Neural progenitor cell (in vitro differentiated cells): Measurements from ENCODE around the gene DDX25. TPM values are rescaled to one million over a fixed set of nuclear protein-coding genes. Genes with fewer than 3 reads are reported as not detected.

Source experiments
- DNase-seq: peaks from one replicate; pipeline ENCODE4 v3.0.0-alpha.2; 2016; ENCODE audit warnings: low spot score
- H2AFZ ChIP-seq: fragments of 200-600 bp; sonication (generic); replicated peaks from 2 replicates; pipeline ENCODE4 v1.6.1; 2016; ENCODE audit warnings: antibody characterized with exemption
- H3F3A ChIP-seq: fragments of 200-600 bp; sonication (generic); 2 replicates; pipeline ENCODE4 v1.6.1; 2016; ENCODE audit warnings: antibody characterized with exemption, low read depth
- H3K27ac ChIP-seq: fragments of 200-600 bp; sonication (generic); 2 replicates; pipeline ENCODE4 v1.5.1; 2016; ENCODE audit warnings: mild to moderate bottlenecking
- H3K27me3 ChIP-seq: fragments of 200-600 bp; sonication (generic); 2 replicates; pipeline ENCODE4 v1.6.1; 2016; ENCODE audit warnings: mild to moderate bottlenecking, moderate library complexity
- H3K36me3 ChIP-seq: fragments of 200-600 bp; sonication (generic); 2 replicates; pipeline ENCODE4 v1.5.1; 2016
- H3K4me1 ChIP-seq: fragments of 200-600 bp; sonication (generic); 2 replicates; pipeline ENCODE4 v1.6.1; 2016; ENCODE audit warnings: mixed run types
- H3K4me2 ChIP-seq: fragments of 200-600 bp; sonication (generic); 2 replicates; pipeline ENCODE4 v1.6.1; 2016
- H3K4me3 ChIP-seq: fragments of 200-600 bp; sonication (generic); 2 replicates; pipeline ENCODE4 v1.5.1; 2016
- H3K79me2 ChIP-seq: fragments of 200-600 bp; sonication (generic); 2 replicates; pipeline ENCODE4 v1.6.1; 2016; ENCODE audit warnings: low read depth
- H3K9ac ChIP-seq: fragments of 200-600 bp; sonication (generic); 2 replicates; pipeline ENCODE4 v1.6.1; 2016
- H3K9me3 ChIP-seq: fragments of 200-600 bp; sonication (generic); 2 replicates; pipeline ENCODE4 v1.5.1; 2016; ENCODE audit warnings: low read depth
- H4K20me1 ChIP-seq: fragments of 200-600 bp; sonication (generic); 2 replicates; pipeline ENCODE4 v1.6.1; 2016; ENCODE audit warnings: low read depth
- H3K27ac Mint-ChIP-seq: 3 replicates; pipeline ENCODE4 v1.8.0; 2021; ENCODE audit warnings: mixed read lengths
- H3K27me3 Mint-ChIP-seq: 2 replicates; pipeline ENCODE4 v1.8.0; 2022; ENCODE audit warnings: low read depth, mild to moderate bottlenecking, inconsistent platforms, moderate library complexity, mixed read lengths; ENCODE audit not compliant: insufficient read depth
- H3K36me3 Mint-ChIP-seq: 3 replicates; pipeline ENCODE4 v1.8.0; 2021; ENCODE audit warnings: mixed read lengths
- H3K4me1 Mint-ChIP-seq: 3 replicates; pipeline ENCODE4 v1.8.0; 2021; ENCODE audit warnings: mixed read lengths
- H3K4me3 Mint-ChIP-seq: 3 replicates; pipeline ENCODE4 v1.8.0; 2021; ENCODE audit warnings: mild to moderate bottlenecking, moderate library complexity, mixed read lengths
- H3K9me3 Mint-ChIP-seq: 3 replicates; pipeline ENCODE4 v1.8.0; 2020; ENCODE audit warnings: mixed read lengths
- EZH2 ChIP-seq: fragments of 200-600 bp; sonication (generic); IDR thresholded peaks from 2 replicates; pipeline ENCODE4 v1.6.1; 2017; ENCODE audit warnings: antibody characterized with exemption, mild to moderate bottlenecking, moderate library complexity
- EZH2phosphoT487 ChIP-seq: fragments of 200-600 bp; sonication (generic); IDR thresholded peaks from 2 replicates; pipeline ENCODE4 v1.6.1; 2017; ENCODE audit warnings: antibody characterized with exemption
- total RNA-seq: library from RNA; depleted of rRNA; stranded (reverse); fragments of >200 nt; gene quantifications from 2 replicates; pipeline ENCODE4 v1.2.3, GENCODE V29; 2015; ENCODE audit warnings: low replicate concordance
- TF ChIP-seq, protein P1 (sequence below): fragments of 200-600 bp; sonication (generic); IDR thresholded peaks from 2 replicates; pipeline ENCODE4 v1.5.1; 2017; ENCODE audit warnings: antibody characterized with exemption, mild to moderate bottlenecking

Gene DDX25
- total RNA-seq, 1 donor from 2014 or later = 12.4 TPM

DNA sequence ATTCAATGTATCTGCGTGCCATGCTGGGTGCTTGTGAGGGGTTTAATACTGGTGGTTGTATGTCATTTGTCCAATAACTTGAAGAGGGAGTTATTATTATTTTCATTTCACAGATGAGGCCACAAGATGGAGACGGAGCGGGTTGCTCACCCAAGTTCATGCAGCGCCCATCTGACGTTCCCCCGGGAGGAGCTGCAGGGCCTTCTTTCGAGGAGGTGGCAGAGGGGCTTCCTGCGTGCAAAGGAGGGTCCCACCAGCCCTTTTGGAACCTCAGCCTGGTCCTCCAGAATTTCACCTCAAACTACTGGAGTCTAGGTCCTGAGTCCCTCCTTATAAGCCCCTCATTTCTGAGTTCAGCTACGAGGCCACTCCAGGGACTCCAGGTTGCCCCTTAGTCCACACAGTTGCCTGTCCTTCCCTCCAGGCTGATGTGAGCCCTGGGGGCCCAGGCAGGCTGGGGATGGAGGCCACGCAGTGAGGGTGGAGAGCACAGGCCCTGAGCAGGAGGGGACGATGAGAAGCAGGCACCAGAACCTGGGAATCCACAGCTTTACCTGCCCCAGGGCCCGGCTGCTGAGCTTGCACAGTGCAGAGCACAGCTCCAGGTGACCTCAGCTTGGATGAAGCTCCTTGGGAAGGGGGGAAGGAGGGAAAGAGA, 38.6 kb downstream of the DDX25 start:
- no peak overlapping the region for H3K4me3 Mint-ChIP-seq
- H3K9ac ChIP-seq = no peak overlapping the region
- DNase-seq = no peak
- H3K27me3 Mint-ChIP-seq = peaks cover 12% of the 10 kb centered on the region
- no peak overlapping the region for H3K4me2 ChIP-seq
- peaks cover 3% of the 10 kb centered on the region for H3K9me3 Mint-ChIP-seq
- TF ChIP-seq EZH2 = no peak
- peaks cover 3% of the 10 kb centered on the region for H3K36me3 Mint-ChIP-seq
- H3K4me3 ChIP-seq = no peak overlapping the region
- H2AFZ ChIP-seq = no peak overlapping the region
- H3K36me3 ChIP-seq = no peaks in the 10 kb centered on the region
- H4K20me1 ChIP-seq = no peaks in the 10 kb centered on the region
- H3K27me3 ChIP-seq = no peaks in the 10 kb centered on the region
- peaks cover 5% of the 10 kb centered on the region for H3F3A ChIP-seq
- no peaks in the 10 kb centered on the region for H3K9me3 ChIP-seq
- H3K4me1 Mint-ChIP-seq = peaks cover 46% of the 10 kb centered on the region
- peaks cover 8% of the 10 kb centered on the region for H3K4me1 ChIP-seq
- no peaks in the 10 kb centered on the region for H3K79me2 ChIP-seq
- H3K27ac ChIP-seq = no peak overlapping the region
- no peak overlapping the region for H3K27ac Mint-ChIP-seq

DNA sequence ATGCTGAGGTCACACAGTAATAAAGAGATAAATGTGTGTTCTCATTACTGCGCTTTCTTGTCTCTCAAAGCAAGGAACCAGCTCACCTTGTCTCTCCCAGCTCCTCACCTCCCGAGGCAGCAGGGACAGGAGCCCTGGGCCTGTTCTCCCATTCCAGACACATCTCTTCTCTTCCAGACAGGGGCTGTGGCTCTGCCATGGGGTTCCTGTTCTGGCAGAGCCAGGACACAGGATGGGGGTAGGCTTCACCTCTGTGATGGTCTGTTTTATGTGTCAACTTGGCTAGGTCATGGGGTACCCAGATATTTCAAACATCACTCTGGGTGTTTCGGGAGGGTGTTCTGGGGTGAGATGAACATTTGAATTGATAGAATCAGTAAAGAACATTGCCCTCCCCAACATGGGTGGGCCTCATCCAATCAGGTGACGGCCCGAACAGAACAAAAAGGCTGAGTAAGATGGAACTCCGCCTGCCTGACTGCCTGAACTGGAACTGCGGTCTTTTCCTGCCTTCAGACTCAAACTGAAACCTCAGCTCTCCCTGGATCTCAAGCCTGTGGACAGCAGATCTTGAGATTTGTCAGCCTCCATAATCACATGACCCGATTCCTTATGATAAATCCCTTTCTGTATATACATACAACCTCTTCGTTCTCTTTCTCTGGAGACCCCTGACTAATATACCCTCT, 39.5 kb downstream of the DDX25 start:
- peak overlapping the region; percentile 72 for H3K27ac Mint-ChIP-seq
- H3K4me3 ChIP-seq = no peak overlapping the region

DNA sequence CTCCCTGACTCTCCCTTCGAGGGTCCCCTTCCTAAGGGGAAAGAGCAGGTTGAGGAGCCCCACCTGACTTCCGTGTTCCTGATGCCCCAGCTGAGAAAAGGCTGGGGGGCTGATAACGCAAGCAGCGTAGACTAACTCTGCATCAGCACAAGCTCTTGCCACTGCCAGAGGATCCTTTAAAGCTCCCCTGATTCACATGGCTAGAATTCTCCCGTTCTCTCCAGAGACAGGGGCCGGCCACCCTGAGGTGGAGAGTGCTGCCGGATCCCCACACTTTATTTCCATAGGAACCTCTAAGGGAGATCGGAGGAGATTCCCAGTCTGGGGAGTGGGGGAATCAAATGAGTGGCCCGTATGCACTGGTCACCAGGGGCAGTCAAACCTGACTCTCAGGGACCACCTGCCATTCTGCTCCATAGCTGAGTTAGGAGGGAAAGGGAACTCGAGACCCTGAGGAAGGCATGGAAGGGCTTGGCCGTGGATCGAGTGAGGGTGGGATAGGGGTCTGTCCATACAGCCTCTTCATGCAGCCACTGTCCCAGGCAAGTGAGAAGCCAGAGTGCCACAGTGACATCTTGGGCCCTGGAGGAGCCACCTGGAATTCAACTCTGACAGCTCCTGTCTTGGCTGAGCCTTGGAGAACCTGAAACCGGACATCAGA, 40.2 kb downstream of the DDX25 start:
- no peaks in the 10 kb centered on the region for H3K9me3 ChIP-seq
- H3K4me3 ChIP-seq = no peak overlapping the region
- H3K4me2 ChIP-seq = no peak overlapping the region
- H3K9ac ChIP-seq = no peak overlapping the region
- Mint-ChIP-seq H3K9me3 (peaks cover 3% of the 10 kb centered on the region), H3K27ac (no peak overlapping the region), H3K4me3 (no peak overlapping the region), H3K27me3 (peaks cover 12% of the 10 kb centered on the region), H3K4me1 (peaks cover 34% of the 10 kb centered on the region), H3K36me3 (peaks cover 6% of the 10 kb centered on the region)
- no peak overlapping the region for H2AFZ ChIP-seq
- no peaks in the 10 kb centered on the region for H4K20me1 ChIP-seq
- H3K4me1 ChIP-seq = peaks cover 8% of the 10 kb centered on the region
- H3K27me3 ChIP-seq = no peaks in the 10 kb centered on the region
- no peaks in the 10 kb centered on the region for H3K36me3 ChIP-seq
- TF ChIP-seq EZH2phosphoT487 (no peak), EZH2 (no peak)
- TF ChIP-seq, protein P1, sequence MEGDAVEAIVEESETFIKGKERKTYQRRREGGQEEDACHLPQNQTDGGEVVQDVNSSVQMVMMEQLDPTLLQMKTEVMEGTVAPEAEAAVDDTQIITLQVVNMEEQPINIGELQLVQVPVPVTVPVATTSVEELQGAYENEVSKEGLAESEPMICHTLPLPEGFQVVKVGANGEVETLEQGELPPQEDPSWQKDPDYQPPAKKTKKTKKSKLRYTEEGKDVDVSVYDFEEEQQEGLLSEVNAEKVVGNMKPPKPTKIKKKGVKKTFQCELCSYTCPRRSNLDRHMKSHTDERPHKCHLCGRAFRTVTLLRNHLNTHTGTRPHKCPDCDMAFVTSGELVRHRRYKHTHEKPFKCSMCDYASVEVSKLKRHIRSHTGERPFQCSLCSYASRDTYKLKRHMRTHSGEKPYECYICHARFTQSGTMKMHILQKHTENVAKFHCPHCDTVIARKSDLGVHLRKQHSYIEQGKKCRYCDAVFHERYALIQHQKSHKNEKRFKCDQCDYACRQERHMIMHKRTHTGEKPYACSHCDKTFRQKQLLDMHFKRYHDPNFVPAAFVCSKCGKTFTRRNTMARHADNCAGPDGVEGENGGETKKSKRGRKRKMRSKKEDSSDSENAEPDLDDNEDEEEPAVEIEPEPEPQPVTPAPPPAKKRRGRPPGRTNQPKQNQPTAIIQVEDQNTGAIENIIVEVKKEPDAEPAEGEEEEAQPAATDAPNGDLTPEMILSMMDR = no peak
- DNase-seq = no peak
- H3F3A ChIP-seq = peaks cover 5% of the 10 kb centered on the region
- no peaks in the 10 kb centered on the region for H3K79me2 ChIP-seq
- H3K27ac ChIP-seq = no peak overlapping the region

More for the DNA sequence above, 39.5 kb downstream of the DDX25 start:
- Mint-ChIP-seq H3K4me3 (no peak overlapping the region), H3K36me3 (peaks cover 3% of the 10 kb centered on the region), H3K27me3 (peaks cover 12% of the 10 kb centered on the region), H3K9me3 (peaks cover 3% of the 10 kb centered on the region), H3K4me1 (peaks cover 38% of the 10 kb centered on the region)
- no peak overlapping the region for H3K9ac ChIP-seq
- H3F3A ChIP-seq = peaks cover 5% of the 10 kb centered on the region
- H3K79me2 ChIP-seq = no peaks in the 10 kb centered on the region
- H3K27ac ChIP-seq = no peak overlapping the region
- no peak for DNase-seq
- no peak overlapping the region for H3K4me2 ChIP-seq
- TF ChIP-seq EZH2 (no peak), EZH2phosphoT487 (no peak)
- TF ChIP-seq, protein P1 = no peak
- H4K20me1 ChIP-seq = no peaks in the 10 kb centered on the region
- H2AFZ ChIP-seq = no peak overlapping the region
- H3K27me3 ChIP-seq = no peaks in the 10 kb centered on the region
- H3K36me3 ChIP-seq = no peaks in the 10 kb centered on the region
- no peaks in the 10 kb centered on the region for H3K9me3 ChIP-seq
- H3K4me1 ChIP-seq = peaks cover 8% of the 10 kb centered on the region
